GM12891 (cell line): Measurements from ENCODE around the gene ABHD3.

Experiments
- PAX5 ChIP-seq: IDR thresholded peaks from 2 replicates; pipeline ENCODE4 v1.6.1; 2011; ENCODE audit warnings: low read length, moderate library complexity, mild to moderate bottlenecking; ENCODE audit not compliant: insufficient read depth, severe bottlenecking
- POLR2A ChIP-seq: IDR thresholded peaks from 2 replicates; pipeline ENCODE4 v1.6.1; 2011; ENCODE audit warnings: low read depth, low read length, control low read depth
- POLR2AphosphoS5 ChIP-seq: IDR thresholded peaks from 2 replicates; pipeline ENCODE4 v1.6.1; 2011; ENCODE audit warnings: low read depth, low read length, control low read depth
- POU2F2 ChIP-seq: IDR thresholded peaks from 2 replicates; pipeline ENCODE4 v1.6.1; 2011; ENCODE audit warnings: low read depth, mild to moderate bottlenecking, control low read depth, low read length, moderate library complexity
- SPI1 ChIP-seq: IDR thresholded peaks from 2 replicates; pipeline ENCODE4 v1.6.1; 2011; ENCODE audit warnings: low read depth, low read length, control low read depth
- TAF1 ChIP-seq: IDR thresholded peaks from 2 replicates; pipeline ENCODE4 v1.6.1; 2011; ENCODE audit warnings: low read depth, low read length, control low read depth

GRCh38 chr18:21741312-21741561 lies 36.7 kb upstream of the ABHD3 start:
- TF ChIP-seq POLR2A (no peak), POLR2AphosphoS5 (no peak), TAF1 (no peak), PAX5 (no peak), SPI1 (no peak), POU2F2 (no peak)
